Activated T-helper 9 cell treated with anti-CD3 and anti-CD28 coated beads, Interleukin-2, amount 50 U/mL, for 16 hours (primary cell): ENCODE data around the gene ERLEC1.
"Not testable (repeated sequence)": the region's sequence is repeated elsewhere in the genome, so short reads cannot be mapped to it uniquely, and the experiment has no call there.

Experiments used
- DNase-seq: peaks from one replicate; pipeline ENCODE4 v3.0.0-alpha.2; 2020; ENCODE audit warnings: low read depth

The ERLEC1 gene

DNA sequence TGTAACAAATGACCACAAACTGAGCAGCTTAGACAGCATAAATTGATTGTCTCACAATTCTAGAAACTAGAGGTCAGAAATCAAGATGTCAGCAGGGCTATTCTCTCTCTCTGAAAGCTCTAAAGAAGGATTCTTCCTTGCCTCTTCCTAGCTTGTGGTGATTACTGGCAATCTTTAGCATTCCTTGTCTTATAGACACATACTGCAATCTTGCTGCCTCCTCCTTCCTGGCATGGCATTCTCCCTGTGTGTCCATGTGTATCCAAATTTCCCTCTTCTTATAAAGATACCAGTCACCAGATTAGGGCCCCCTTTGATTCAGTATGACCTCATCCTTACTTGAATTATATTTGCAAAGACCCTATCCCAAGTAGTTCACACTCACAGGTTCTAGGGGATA, 2.4 kb upstream of the ERLEC1 start:
- no peak for DNase-seq

DNA sequence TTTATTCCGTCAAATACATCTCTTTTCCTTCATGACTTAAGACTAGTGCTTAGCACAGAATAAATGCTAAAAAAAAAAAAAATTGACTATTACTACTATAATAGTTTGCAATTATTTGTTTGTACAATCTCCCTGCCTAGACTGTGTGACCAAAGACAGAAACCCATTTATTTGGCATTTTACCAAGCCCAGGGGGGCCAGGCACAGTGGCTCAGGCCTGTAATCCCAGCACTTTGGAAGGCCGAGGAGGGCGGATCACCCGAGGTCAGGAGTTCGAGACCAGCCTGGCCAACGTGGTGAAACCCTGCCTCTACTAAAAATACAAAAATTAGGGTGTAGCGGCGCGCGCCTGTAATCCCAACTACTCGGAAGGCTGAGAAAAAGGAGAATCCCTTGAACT, 1.5 kb upstream of the ERLEC1 start:
- DNase-seq = no peak

DNA sequence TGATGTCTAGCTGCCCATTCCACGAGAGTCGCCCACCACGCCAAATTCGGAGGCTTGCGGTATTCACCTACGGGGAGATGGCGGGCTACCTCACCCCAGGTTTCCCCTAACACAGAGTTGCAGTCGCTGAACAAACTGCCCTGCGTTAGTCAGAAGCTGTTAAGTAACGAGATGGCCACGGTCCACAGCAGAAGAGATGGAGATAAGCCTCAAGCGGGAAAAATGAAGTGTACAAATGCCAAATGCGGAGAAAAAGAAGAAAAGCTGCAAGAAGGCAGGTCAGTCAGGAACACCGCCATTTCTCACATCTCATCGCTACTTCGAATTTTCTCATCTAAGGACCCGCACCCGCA, 516 bp upstream of the ERLEC1 start:
- no peak for DNase-seq

DNA sequence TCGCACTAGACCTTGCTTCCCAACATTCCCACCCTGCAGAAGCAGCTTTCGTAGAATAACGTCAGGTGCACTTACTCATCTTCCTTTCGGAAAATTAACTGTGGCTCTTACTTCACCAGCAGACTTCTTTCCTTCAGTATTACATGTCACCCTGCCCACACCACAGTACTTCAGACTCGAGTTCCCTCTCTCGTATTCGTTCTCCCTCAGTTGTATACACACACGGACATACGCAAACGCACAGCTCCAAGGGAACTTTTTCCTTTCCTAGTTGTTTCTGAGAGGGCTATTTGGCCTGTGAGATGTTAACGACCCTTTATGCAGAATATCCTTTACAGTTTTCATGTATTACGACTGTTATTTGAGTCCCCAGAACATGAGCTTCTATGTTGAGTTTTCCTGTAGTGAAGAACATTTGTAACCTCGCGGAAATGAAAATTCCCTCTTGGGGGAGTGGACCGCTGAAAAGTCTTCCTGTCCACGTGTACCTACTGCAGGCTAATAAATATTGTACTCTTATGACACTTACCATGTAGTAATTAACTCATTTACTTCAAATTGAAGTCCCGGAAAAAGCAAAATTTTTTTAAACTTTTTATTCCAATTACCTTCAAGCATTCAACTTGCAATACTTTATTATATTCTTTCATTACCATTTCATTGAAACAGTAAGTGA, 908 bp downstream of the ERLEC1 start:
- DNase-seq = no peak

- no peak for DNase-seq
Measured at GRCh38 chr2:53793261-53793660, 6.4 kb downstream of the ERLEC1 start.

GRCh38 chr2:53793821-53794220, 7.0 kb downstream of the ERLEC1 start:
- DNase-seq = no peak

DNA sequence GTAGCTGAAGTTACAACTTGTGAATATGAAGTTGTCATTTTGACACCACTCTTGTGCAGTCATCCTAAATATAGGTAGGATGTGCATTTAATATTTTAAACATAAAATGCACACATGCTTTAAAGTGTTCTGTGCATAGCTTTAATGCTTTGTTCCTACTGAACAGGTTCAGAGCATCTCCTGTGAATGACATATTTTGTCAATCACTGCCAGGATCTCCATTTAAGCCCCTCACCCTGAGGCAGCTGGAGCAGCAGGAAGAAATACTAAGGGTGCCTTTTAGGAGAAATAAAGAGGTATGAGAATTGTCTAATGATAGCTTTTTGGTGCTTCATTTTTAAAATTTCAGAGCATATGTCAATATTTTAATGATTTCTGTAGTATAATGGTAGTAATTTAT, 14.7 kb downstream of the ERLEC1 start:
- no peak for DNase-seq

- no peak for DNase-seq
Measured at GRCh38 chr2:53802617-53803151, 15.8 kb downstream of the ERLEC1 start.

DNA sequence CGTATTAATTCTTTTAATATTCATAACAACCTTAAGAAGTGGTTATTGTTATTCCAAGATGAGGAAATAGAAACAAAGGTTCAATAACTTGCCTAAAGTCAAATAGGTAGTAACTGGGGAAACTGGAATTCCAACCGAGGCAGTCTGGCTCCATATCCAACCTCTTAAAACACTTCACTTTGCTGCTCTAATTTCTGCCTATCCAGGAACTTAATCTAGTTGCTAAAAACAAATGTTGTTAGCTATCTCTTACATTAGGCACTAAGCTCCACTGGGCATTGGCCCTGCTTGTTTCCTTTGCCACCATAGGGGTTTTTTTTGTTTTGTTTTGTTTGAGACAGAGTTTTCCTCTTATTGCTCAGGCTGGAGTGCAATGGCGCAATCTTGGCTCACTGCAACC, 24.8 kb downstream of the ERLEC1 start:
- no peak for DNase-seq

GRCh38 chr2:53813151-53813550, 26.3 kb downstream of the ERLEC1 start:
- no peak for DNase-seq

DNA sequence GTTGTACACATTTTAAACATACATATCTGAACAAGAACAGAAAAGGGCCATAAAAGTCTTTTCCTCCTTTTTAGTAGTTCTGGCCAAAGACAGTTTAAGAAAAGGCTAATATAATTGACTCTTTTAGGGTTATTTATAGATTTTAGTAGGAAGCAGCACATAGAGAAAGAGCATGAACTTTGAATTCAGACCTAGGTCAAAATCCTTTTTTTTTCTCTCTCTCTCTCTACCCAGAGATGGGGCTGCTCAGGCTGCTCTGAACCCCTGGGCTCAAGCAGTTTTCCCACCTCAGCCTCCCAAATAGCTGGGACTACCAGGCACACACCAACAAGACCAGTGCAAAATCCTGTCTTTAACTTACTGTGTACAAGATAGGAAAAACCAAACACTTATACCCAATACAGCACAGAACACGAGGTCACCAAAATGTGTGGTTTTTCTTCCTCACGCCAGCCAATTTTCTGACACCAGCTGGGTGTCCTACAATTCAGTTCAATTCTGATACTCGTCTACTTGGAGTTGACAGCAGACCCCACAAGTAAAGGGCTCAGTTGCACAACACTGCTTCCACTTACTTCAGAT, 32.1 kb downstream of the ERLEC1 start:
- no peak for DNase-seq

DNA sequence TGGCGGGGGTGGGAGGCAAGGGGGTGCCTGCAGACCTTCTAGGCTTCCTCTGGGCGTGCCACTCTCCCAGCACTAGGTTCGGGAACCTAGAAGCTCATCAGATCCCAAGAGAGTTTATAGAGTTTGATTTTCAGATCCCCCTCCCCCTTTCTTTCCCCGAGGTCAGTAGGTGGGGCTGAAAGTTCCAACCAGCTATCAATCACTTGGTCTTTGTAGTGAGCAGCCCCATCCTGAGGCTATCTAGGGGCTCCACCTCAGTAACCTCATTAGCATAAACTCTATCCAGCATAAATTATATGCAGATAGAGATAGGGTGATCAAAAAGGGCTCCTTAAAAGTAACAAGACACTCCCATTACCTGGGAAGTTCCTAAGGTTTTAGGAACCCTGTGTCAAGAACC, 32.8 kb downstream of the ERLEC1 start:
- no peak for DNase-seq

GRCh38 chr2:53820048-53820447, 33.2 kb downstream of the ERLEC1 start:
- no peak for DNase-seq

GRCh38 chr2:53820711-53821110, 33.9 kb downstream of the ERLEC1 start:
- no peak for DNase-seq

- DNase-seq = no peak
Measured at GRCh38 chr2:53821810-53822209, 35.0 kb downstream of the ERLEC1 start.

DNA sequence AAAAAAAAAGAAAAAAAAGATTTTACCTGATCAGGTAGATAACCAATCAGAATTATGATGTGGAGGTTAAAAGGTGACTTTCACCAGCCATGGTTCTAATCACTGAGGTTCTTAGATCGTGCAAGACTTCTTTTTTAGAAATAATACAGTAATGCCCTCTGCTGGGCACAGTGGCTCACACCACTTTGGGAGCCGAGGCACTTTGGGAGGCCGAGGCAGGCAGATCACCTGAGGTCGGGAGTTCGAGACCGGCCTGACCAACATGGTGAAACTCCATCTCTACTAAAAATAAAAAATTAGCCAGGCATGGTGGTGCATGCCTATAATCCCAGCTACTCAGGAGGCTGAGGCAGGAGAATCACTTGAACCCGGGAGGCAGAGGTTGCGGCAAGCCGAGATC, 36.8 kb downstream of the ERLEC1 start:
- DNase-seq = not testable (repeated sequence)

DNA sequence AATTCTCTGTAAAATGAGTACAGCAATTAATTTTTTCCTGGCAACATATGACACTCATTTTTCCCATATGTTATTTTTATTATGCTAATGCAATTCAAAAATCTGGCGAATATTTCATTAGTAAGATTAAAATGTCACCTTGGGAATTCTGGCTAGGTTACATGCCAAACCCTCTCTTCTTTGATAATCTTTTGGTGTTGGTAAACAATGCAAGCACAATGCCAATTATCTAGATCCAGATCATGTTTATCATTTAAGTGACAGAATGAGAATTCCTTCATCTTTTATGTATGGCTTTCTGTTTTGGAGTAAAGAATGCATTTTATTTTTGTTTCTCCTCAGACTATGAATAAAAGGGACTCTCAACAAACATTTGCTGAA, 39.2 kb downstream of the ERLEC1 start:
- no peak for DNase-seq

- no peak for DNase-seq
Measured at GRCh38 chr2:53826587-53827397, 39.9 kb downstream of the ERLEC1 start.

- no peak for DNase-seq
Measured at GRCh38 chr2:53827398-53828175, 40.7 kb downstream of the ERLEC1 start.

DNA sequence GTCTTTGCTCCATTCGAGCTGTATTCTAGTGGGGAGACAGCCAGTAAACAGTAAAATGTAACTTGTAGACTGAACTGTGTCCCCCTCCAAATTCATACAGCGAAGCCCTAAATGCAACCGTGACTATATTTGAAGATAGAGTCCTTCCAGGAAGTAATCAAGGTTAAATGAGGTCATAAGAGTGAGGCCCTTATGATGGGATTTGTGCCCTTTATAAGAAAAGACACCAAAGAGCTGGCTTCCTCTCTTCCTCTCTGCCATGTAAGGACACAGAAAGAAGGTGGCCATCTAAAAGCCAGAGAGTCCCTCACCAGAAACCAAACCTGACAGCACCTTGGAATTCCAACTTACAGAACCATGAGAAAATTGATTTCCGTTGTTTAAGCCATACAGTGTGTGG, 41.5 kb downstream of the ERLEC1 start:
- DNase-seq = no peak

- DNase-seq = no peak
Measured at GRCh38 chr2:53829273-53829979, 42.6 kb downstream of the ERLEC1 start.

GRCh38 chr2:53829980-53830290, 43.1 kb downstream of the ERLEC1 start:
- not testable (repeated sequence) for DNase-seq
